Smooth muscle cell of trachea (primary cell): ENCODE measurements around the gene PHACTR4. TPM values are rescaled to one million over a fixed set of nuclear protein-coding genes. Genes with fewer than 3 reads are reported as not detected.

ENCODE experiments used
- total RNA-seq: library from RNA; depleted of rRNA; stranded (reverse); fragments of >200 nt; gene quantifications from 2 replicates; pipeline ENCODE4 v1.2.1, GENCODE V29; 2014

Gene PHACTR4
- total RNA-seq, result 4.8 and 8.7 TPM in 2 replicates

GRCh38 chr1:28369371-28370238, at the start of gene PHACTR4:
TSS of gene PHACTR4 (plus strand) at chr1:28369740. CDS start at chr1:28407448, 37,708 bp downstream.

GRCh38 chr1:28505406-28506187, 136.1 kb downstream of the PHACTR4 start, which contains the start of gene RCC1:
TSS of gene RCC1 (plus strand) at chr1:28506043. CDS start at chr1:28529867, 23,824 bp downstream.

Other genes starting within 250 kb of the PHACTR4 start
- under 0.01 and 0.15 TPM in 2 replicates for gene PTAFR, start 193.1 kb upstream of the PHACTR4 start, total RNA-seq
- gene DNAJC8, start 136.7 kb upstream of the PHACTR4 start, total RNA-seq, result 54.3 and 92.9 TPM in 2 replicates
- 86.5 and 192 TPM in 2 replicates for gene ATP5IF1, start 133.6 kb upstream of the PHACTR4 start, total RNA-seq
- gene SESN2, start 110.2 kb upstream of the PHACTR4 start, total RNA-seq, result 23.6 and 49.3 TPM in 2 replicates
- 29.1 and 29.5 TPM in 2 replicates for gene MED18, start 40.7 kb upstream of the PHACTR4 start, total RNA-seq
- gene RCC1, start 136.3 kb downstream of the PHACTR4 start, total RNA-seq, result 32.4 and 55.4 TPM in 2 replicates
- gene TRNAU1AP, start 183.3 kb downstream of the PHACTR4 start, total RNA-seq, result 25.1 and 36.8 TPM in 2 replicates
- 10.6 and 12.2 TPM in 2 replicates for gene RAB42, start 222.5 kb downstream of the PHACTR4 start, total RNA-seq